K562 (cell line): ENCODE data around the gene BRAT1. TPM values are rescaled to one million over a fixed set of nuclear protein-coding genes. Genes with fewer than 3 reads are reported as not detected.

ENCODE experiments used
- BRF1 ChIP-seq: IDR thresholded peaks from 3 replicates; pipeline ENCODE4 v1.6.1; 2011; ENCODE audit warnings: borderline replicate concordance, mild to moderate bottlenecking; ENCODE audit not compliant: insufficient read length; ENCODE audit errors: extremely low read depth
- CBFB ChIP-seq: sonication (generic); formaldehyde crosslinking; IDR thresholded peaks from 2 replicates; pipeline ENCODE4 v1.4.0; 2020; ENCODE audit warnings: mild to moderate bottlenecking, missing genetic modification reagents
- KDM5B ChIP-seq: fragments of 200-600 bp; sonication (generic); IDR thresholded peaks from 2 replicates; pipeline ENCODE4 v1.6.1; 2012; ENCODE audit warnings: low read depth, mild to moderate bottlenecking, moderate library complexity, low read length, control low read depth, inconsistent platforms; ENCODE audit not compliant: insufficient replicate concordance
- LCOR ChIP-seq: sonication (generic); formaldehyde crosslinking; IDR thresholded peaks from 2 replicates; pipeline ENCODE4 v1.8.0; 2022; ENCODE audit warnings: mild to moderate bottlenecking, missing genetic modification reagents
- MYC ChIP-seq, 2 experiments: fragments of 250-450 bp in 1 of 2; sonication (Bioruptor Pico) in 1 of 2; IDR thresholded peaks; 2 replicates each; pipeline versions ENCODE4 v1.5.1 to v1.6.1; 2012 to 2021; ENCODE audit warnings: low read depth in 2 of 2, borderline replicate concordance in 1 of 2, improper control_type of control experiment in 1 of 2, low read length in 1 of 2, mild to moderate bottlenecking in 1 of 2, moderate library complexity in 1 of 2
- NFYB ChIP-seq: IDR thresholded peaks from 2 replicates; pipeline ENCODE4 v1.6.1; 2011; ENCODE audit warnings: mild to moderate bottlenecking, moderate library complexity; ENCODE audit not compliant: insufficient read length; ENCODE audit errors: extremely low read depth
- PHF8 ChIP-seq: fragments of 200-600 bp; sonication (generic); IDR thresholded peaks from 2 replicates; pipeline ENCODE4 v1.6.1; 2012; ENCODE audit warnings: mixed run types, mild to moderate bottlenecking, inconsistent platforms, low read length, moderate library complexity, borderline replicate concordance
- SMAD2 ChIP-seq: fragments of 150-350 bp; IDR thresholded peaks from 2 replicates; pipeline ENCODE4 v1.6.1; 2014; ENCODE audit warnings: low read depth, mild to moderate bottlenecking, low read length
- UBTF ChIP-seq, 2 experiments: IDR thresholded peaks; 2 replicates each; pipeline ENCODE4 v1.6.1; 2012; ENCODE audit warnings: improper control_type of control experiment in 2 of 2, low read depth in 2 of 2, low read length in 2 of 2, borderline replicate concordance in 1 of 2
- ZFX ChIP-seq: sonication (generic); formaldehyde crosslinking; IDR thresholded peaks from 2 replicates; pipeline ENCODE4 v1.8.0; 2022; ENCODE audit warnings: mild to moderate bottlenecking, missing genetic modification reagents, moderate library complexity
- ZNF668 ChIP-seq: fragments of 250-450 bp; sonication (Bioruptor Pico); IDR thresholded peaks from 2 replicates; pipeline ENCODE4 v1.8.0; 2022; ENCODE audit warnings: mild to moderate bottlenecking, inconsistent platforms
- polyA plus RNA-seq, 8 experiments: library from polyadenylated mRNA; depleted of rRNA in 4 of 8; stranded (reverse) in 5 of 8; unstranded in 3 of 8; fragments of >200 nt; fragmentation: Nextera tagmentation in 2 of 8; fragmentation: Illumina TruSeq in 1 of 8; extraction: Ambion mirVana in 2 of 8; extraction: Trizol in 1 of 8; gene quantifications; 2 replicates each; pipeline versions ENCODE4 v1.2.1 to v1.2.3, GENCODE V29; 2011 to 2014; ENCODE audit warnings: inconsistent platforms in 1 of 8, missing spikeins in 1 of 8
- total RNA-seq, 7 experiments: library from RNA; depleted of rRNA in 6 of 7; stranded (reverse); fragments of >200 nt in 6 of 7; fragmentation: Illumina TruSeq in 2 of 7; extraction: Trizol in 2 of 7; gene quantifications; 2 replicates each; pipeline versions ENCODE4 v1.2.1 to v1.2.3, GENCODE V29; 2011 to 2021; ENCODE audit warnings: low replicate concordance in 1 of 7
- TF ChIP-seq, protein P1 (sequence below): sonication (generic); formaldehyde crosslinking; IDR thresholded peaks from 2 replicates; pipeline ENCODE4 v1.9.0; 2022; ENCODE audit warnings: mild to moderate bottlenecking, missing genetic modification reagents
- TF ChIP-seq, protein P2 (sequence below): sonication (generic); formaldehyde crosslinking; IDR thresholded peaks from 2 replicates; pipeline ENCODE4 v1.9.0; 2022; ENCODE audit warnings: mild to moderate bottlenecking, missing genetic modification reagents
- TF ChIP-seq, protein P3 (sequence below): fragments of 200-800 bp; sonication (Bioruptor generic); IDR thresholded peaks from 2 replicates; pipeline ENCODE4 v1.6.1; 2017; ENCODE audit warnings: missing genetic modification characterization, missing compliant biosample characterization
- TF ChIP-seq, protein P4 (sequence below): fragments of 150-350 bp; conservative IDR thresholded peaks from 2 replicates; pipeline ENCODE4 v1.6.1; 2014; ENCODE audit warnings: low read length
- TF ChIP-seq, protein P5 (sequence below): sonication (generic); formaldehyde crosslinking; IDR thresholded peaks from 2 replicates; pipeline ENCODE4 v1.5.0; 2020; ENCODE audit warnings: missing genetic modification reagents

The BRAT1 gene
- total and polyA plus RNA-seq, 9 of the 15 experiments (the other 6 are each of a cell fraction or from before 2014, with no cell fraction given) = 0.13 to 49.6 (median 10.5) TPM

DNA sequence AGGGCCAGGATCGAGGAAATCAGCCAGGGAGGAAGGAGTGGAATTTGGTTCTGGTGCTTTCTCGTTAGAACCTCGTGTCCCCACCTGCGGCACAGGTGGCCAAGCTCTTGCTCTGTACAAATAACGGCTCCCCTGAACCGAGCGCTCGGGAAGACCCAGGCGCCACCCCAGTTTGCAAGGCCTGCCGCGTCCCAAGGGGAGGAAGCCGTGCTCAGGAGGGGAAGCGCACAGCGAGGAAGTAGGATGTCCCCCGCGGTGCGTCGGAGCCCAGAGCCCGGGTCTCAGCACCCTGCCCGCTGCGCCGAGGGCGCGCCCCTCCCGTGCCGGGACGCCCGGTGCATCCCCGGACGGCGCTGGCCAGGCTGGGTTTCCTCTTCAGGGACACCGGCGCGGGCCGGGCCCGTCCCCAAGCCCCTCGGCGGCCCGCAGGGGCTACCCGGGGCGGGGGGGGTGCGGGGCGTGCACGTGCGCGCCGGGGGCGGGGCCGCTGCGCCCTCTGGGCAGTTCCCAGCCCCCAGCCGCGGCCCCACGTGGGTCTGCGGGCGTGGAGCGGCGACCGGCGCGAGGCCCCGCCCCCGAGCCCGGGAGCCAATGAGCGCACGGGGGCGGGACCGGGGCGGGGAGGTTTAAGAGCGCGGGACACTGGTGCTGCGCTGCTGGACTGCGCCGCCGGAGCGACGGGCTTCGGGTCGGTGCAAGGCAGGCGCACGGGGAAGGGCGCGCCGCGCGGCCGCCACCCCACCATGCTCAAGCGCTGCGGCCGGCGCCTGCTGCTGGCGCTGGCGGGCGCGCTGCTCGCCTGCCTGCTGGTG, 36.0 kb downstream of the BRAT1 start, which contains the start of gene LFNG (continued):
- TF ChIP-seq, protein P1, sequence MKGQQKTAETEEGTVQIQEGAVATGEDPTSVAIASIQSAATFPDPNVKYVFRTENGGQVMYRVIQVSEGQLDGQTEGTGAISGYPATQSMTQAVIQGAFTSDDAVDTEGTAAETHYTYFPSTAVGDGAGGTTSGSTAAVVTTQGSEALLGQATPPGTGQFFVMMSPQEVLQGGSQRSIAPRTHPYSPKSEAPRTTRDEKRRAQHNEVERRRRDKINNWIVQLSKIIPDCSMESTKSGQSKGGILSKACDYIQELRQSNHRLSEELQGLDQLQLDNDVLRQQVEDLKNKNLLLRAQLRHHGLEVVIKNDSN = peak; percentile 37; the same call in 1 of the 2 replicates
- TF ChIP-seq ZFX (CRISPR knock-in tag) (0 out of 2 replicates have a peak, but pooled peaks have one; percentile 9), NFYB (peak; percentile 67), SMAD2 (no peak), ZNF668 (CRISPR knock-in tag) (no peak), PHF8 (peak; percentile 55; the same call in 1 of the 2 replicates), UBTF (IDR thresholded peaks at IDR 0.05; ENCODE audit: borderline replicate concordance in 1 of 2, low read depth in 2 of 2, low read length in 2 of 2) (peak in 1 of 2 experiments; percentile 72; a peak in 2 of 4 replicates), MYC (IDR thresholded peaks at IDR 0.05; ENCODE audit: low read depth, low read length) (no peak), MYC (CRISPR knock-in tag; IDR thresholded peaks at IDR 0.05; ENCODE audit: borderline replicate concordance, low read depth) (no peak), CBFB (CRISPR knock-in tag) (no peak), KDM5B (peak; percentile 75), LCOR (CRISPR knock-in tag) (no peak), BRF1 (no peak)
- TF ChIP-seq, protein P2, sequence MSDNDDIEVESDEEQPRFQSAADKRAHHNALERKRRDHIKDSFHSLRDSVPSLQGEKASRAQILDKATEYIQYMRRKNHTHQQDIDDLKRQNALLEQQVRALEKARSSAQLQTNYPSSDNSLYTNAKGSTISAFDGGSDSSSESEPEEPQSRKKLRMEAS (CRISPR knock-in tag) = peak; percentile 65
- TF ChIP-seq, protein P3, sequence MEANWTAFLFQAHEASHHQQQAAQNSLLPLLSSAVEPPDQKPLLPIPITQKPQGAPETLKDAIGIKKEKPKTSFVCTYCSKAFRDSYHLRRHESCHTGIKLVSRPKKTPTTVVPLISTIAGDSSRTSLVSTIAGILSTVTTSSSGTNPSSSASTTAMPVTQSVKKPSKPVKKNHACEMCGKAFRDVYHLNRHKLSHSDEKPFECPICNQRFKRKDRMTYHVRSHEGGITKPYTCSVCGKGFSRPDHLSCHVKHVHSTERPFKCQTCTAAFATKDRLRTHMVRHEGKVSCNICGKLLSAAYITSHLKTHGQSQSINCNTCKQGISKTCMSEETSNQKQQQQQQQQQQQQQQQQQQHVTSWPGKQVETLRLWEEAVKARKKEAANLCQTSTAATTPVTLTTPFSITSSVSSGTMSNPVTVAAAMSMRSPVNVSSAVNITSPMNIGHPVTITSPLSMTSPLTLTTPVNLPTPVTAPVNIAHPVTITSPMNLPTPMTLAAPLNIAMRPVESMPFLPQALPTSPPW (CRISPR knock-in tag) = peak; percentile 62
- TF ChIP-seq, protein P4, sequence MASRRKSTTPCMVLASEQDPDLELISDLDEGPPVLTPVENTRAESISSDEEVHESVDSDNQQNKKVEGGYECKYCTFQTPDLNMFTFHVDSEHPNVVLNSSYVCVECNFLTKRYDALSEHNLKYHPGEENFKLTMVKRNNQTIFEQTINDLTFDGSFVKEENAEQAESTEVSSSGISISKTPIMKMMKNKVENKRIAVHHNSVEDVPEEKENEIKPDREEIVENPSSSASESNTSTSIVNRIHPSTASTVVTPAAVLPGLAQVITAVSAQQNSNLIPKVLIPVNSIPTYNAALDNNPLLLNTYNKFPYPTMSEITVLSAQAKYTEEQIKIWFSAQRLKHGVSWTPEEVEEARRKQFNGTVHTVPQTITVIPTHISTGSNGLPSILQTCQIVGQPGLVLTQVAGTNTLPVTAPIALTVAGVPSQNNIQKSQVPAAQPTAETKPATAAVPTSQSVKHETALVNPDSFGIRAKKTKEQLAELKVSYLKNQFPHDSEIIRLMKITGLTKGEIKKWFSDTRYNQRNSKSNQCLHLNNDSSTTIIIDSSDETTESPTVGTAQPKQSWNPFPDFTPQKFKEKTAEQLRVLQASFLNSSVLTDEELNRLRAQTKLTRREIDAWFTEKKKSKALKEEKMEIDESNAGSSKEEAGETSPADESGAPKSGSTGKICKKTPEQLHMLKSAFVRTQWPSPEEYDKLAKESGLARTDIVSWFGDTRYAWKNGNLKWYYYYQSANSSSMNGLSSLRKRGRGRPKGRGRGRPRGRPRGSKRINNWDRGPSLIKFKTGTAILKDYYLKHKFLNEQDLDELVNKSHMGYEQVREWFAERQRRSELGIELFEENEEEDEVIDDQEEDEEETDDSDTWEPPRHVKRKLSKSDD = no peak
- TF ChIP-seq, protein P5, sequence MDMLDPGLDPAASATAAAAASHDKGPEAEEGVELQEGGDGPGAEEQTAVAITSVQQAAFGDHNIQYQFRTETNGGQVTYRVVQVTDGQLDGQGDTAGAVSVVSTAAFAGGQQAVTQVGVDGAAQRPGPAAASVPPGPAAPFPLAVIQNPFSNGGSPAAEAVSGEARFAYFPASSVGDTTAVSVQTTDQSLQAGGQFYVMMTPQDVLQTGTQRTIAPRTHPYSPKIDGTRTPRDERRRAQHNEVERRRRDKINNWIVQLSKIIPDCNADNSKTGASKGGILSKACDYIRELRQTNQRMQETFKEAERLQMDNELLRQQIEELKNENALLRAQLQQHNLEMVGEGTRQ (CRISPR knock-in tag) = peak; percentile 53; the same call in 1 of the 2 replicates
